HL-60 (cell line): Measurements from ENCODE around the gene GET4.

Source experiments
- CTCF ChIP-seq: IDR thresholded peaks from one replicate; pipeline ENCODE4 v1.5.1; 2011; ENCODE audit warnings: low read length, control low read depth, inconsistent platforms; ENCODE audit not compliant: insufficient read depth
- POLR2AphosphoS5 ChIP-seq: IDR thresholded peaks from 2 replicates; pipeline ENCODE4 v1.6.1; 2012; ENCODE audit warnings: low read depth
- REST ChIP-seq: IDR thresholded peaks from 2 replicates; pipeline ENCODE4 v1.6.1; 2012; ENCODE audit warnings: low read depth; ENCODE audit not compliant: insufficient replicate concordance

- no peak for TF ChIP-seq CTCF
- TF ChIP-seq POLR2AphosphoS5, result no peak
- TF ChIP-seq REST, result no peak
These were observed 24.7 kb downstream of the GET4 start for GRCh38 chr7:901041-901387.
